HG03280 (cell line): ENCODE measurements around the gene PARD6G.

Experiments
- ATAC-seq: cut with Tn5 transposase; IDR thresholded peaks from one replicate; pipeline ENCODE4 v1.9.1; 2021; ENCODE audit warnings: mild to moderate bottlenecking, moderate library complexity; ENCODE audit not compliant: unreplicated experiment

PARD6G gene

DNA sequence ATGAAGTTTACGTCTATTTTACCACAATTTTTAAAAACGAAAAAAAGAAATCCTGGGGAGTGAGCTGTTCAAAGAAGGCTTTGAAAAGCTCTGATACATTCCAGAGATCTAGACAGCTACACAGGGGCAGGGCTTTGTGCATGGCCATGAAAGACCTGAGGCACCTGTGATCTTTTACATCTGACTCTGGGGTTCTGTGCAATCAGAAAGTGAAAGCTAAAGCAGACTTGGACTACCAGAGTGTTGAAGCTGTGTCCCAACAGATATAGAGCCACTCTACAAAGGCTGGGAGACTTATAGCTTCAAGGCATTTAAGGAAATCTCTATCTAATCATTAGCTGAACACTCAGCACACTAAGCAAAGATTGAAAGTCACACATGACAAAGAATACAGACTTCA, 34.1 kb downstream of the PARD6G start:
- ATAC-seq = peak; percentile 53

DNA sequence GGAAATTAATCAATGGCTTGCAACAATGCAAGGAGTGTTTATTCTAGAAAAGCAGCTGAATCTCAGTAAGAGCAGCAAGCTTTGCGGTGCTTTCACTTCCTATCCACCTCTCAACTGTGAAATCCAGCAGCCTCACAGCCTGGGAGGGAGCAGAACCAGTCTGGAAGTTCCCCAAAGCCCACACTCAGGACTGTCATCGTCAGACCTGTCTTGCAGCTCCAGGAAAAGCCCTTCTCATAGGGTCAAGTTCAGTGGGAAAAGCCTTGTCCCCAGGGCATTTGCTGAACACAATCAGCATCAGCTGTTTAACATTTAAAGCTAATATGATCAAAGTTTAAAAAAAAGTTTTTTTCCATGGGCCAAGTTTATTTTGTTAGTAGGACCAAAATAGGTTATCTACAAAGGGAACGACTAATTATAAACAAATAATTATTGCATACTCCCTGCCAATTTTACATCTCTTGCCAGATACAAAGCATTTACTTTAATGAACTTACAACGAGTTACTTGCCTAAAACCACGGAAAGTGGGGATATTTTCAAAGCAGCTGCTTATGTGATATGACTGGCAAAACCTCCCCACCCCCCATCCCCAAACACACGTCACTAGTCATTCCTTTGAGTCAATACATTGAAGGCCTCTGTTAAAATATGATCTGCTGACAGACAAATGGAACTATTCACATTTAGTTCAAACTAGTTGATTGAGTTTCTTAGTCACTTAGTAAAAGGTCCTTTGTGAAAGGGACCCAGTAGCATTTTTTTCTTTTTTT, 36.8 kb downstream of the PARD6G start:
- ATAC-seq = no peak

DNA sequence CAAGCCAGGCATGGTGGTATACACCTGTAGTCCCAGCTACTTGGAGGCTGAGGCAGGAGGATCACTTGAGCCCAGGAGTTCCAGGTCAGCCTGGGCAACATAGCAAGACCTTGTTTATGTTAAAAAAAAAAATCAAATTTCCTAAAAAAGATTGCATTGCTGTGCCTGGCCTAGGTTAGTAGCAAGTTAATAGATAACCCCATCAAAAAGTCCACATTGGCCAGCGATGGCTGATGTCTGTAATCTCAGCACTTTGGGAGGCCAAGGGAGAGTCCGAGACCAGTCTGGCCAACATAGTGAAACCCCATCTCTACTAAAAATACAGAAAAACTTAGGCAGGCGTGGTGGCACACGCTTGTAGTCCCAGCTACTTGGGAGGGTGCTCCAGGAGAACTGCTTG, 38.7 kb downstream of the PARD6G start:
- ATAC-seq = no peak

DNA sequence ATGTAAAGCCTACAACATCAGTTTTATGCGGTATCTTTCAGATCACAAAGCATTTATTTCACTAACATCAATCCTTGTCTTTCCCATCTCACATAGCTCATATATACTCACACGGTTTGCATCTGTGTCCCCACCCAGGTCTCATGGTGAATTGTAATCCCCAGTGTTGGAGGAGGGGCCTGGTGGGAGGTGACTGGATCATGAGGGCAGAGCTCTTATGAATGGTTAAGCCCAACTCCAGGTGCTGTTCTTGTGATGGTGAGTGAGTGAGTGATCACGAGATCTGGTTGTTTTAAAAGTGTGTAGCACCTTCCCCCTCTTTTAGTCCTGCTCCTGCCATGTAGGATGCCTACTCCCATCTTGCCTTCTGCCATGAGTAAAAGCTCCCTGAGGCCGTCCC, 42.0 kb downstream of the PARD6G start:
- ATAC-seq = no peak

DNA sequence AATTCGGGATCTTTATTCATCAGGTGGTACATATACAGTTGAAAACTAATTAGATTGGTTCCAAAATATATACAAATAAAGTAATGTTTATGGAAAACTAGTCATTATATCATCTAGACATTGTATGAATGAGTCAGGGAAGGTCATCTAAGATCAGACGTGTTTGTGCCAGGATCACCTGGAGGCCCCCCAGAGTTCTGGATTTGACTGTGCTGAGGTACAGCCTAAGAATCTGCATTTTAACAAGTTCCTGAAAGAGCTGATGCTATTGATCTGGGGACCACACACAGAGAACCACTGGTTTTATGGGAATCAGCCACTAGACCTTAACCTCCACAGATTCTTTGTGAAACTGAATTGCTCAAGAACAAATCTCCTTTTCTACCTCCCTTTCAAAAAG, 43.2 kb downstream of the PARD6G start:
- no peak for ATAC-seq

DNA sequence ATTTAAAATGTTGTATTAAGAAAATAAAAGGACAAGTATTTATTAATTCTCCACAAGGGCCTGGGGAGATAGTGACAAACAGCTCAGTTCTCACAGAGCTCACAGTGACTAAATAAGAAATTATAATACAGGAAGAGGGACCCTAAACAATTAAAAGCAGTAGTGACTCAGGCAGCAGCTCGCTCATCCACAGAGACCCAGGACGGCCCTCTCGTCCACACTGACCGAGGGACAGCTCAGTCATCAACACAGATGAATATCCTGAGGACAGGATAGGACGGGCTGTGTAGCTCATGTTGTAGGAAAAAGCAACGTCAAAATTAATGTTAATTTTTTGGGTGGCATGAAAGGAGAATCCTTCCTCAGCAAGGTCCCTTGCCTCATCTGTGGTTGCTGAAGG, 44.1 kb downstream of the PARD6G start:
- no peak for ATAC-seq

DNA sequence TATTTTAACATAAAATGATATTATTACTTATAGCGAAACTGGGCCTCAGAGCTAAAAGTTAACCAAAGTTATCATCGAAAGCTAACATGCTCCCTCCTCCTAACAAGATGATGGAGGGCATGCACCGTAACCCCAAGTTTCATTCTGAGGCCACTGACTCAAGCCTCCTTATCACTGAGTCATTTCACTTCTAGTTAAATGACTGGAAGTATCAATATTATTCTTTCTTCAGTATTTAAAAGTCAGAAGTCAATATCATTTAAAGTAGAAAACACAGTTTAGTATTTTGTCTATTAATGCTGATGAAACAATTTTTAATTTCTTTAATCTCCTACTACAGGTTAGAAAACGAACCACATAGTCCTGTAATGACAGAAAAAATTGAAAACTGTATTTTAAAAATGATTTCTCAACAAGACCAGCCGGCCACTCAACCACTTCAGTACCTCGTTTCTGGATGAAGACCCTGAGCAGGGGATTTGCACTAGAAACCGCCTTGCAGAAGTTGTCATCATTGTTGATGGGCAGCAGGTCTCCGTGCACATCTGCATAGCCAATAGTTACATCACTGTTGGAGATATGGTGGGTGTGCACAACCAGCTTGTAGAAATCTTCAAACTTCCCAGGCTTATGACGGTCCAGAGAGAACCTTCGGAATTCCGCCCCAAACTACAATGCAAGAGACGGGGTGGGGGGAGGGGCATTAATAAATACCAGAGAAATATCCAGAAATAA, 44.9 kb downstream of the PARD6G start:
- peak; percentile 88 for ATAC-seq

DNA sequence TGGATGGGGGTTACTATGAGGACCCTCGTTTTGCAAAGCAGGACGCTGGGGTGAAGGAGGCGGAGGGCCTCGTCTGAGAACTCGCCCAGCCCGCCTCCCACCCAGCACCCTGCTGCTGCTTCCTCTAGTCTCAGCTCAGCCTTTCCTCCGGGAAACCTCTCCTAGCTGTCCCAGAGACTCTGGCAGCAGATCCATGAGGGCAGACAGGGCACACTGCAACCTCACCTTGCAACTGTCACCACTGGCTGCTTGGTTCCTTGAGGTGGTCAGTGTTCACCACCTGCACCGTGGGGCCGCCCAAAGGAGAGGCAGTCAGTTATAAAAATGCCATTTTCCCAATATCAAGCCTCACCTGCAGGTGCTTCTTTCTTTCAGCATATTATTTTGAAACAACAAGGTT, 45.6 kb downstream of the PARD6G start:
- ATAC-seq = no peak

DNA sequence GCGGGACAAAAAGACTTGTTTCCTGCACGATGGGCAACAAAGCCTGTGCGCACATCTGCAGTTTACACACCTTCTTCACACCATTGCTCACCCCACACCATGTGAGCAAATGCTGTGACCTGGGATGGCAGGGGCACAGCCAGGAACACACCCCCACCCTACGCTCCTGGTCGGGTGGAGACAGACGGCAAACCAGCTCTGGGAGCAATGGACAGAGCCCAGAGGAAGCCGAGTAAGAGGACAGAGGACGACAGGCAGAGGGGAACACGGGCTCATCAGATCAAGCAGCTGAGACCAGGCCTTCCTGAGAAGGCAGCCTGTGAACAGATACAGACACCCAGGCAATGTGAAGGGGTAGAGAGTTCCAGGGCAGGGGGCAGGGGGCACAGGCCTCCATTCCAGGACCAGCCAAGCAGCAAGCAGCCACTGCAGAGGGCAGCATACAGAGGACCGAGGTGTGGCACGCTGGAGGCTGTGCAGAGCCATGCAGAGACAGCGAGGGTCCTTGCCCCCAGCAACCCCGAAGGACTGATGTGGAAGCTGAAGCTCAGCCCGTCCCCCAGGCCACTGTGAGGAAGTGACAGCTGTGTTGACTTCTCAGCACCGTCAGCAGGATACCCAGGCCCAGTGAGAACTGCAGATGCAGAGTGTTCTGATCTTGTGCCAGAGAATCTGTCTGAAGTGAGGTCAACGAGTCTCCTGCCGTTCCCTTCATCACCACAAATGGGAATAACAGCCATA, 46.2 kb downstream of the PARD6G start:
- ATAC-seq = no peak

DNA sequence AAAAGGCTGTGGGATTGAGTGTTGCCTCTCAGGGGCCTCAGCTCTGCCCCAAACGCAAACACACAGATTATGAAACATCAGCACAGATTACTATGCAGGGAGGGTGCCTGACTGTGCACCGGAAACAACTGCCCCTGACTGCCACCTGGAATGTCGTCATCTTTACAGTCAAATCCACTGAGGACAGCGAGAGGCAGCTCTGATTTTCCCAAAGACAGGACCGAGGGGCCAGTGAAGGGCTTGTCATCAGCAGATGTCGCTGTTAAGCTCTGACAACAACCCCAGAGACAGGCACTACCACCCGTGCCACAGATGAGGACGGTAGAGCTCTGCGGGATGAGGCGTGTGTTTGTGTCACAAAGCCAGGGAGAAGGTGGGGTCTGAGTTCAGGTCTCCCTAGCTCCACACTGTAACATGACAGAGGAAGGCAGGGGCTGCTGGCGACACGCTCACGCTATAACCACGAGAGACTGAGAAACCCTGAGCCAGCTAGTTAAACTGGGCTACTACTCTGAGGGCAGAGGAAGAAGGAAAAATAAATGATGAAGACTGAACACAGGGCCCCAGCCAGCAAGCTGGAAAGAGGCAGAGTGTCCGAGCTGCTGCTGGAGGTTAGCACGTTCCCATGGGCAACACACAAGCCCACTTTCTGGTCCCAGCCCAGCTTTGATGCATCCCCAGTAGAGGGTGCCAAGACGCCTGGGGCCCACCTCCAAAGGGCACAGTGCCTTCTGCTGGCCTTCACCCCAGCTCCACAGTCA, 47.0 kb downstream of the PARD6G start:
- ATAC-seq = no peak

DNA sequence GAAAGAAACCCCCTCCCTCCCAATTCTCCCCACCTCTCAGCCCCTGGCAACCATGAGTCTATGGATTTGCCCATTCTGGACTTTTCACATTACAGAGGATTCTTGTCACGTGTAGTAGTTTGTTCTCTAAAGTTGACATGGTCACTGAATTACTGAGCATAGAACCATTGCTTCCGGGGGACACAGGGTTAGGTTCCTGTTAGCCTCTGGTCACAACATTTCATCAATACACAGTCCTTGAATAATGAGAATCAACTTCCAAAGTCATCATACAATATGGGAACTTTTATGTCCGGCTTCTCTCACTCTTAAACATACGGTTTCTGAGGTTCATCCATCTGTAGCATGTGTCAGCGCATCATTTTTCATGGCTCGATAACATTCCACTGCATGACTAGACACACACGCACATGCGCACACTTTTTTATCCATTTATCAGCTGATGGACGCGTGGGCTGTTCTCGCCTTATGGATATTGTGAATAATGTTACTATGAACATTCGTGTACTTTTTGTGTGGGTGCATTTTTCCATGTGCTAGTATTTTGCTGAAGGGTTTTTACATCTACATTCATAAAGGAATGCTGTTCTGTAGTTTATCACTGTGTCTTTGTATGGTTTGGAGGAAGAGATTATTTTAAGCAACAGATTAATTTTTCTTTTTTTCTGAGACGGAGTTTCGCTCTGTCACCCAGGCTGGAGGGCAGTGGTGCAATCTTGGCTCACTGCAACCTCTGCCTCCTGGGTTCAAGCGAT, 48.1 kb downstream of the PARD6G start:
- no peak for ATAC-seq

DNA sequence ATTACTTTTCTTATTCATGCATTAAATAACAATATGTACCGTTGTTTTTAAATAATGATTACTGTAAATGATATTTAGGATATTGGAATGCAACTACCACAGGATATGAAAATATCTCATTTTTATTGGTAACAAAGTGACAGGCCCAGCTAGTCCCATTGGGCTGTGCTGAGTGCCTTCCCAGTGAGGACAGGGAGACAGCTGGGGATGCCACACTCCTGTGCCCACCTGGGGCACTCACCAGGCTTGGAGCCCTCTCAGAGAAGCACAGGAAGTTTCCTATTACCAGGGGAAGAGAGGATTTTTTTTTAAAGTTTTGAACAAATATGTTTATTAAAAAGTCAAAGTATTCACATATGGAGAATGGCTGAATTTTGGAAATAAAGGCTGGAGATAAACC, 48.9 kb downstream of the PARD6G start:
- ATAC-seq = no peak

DNA sequence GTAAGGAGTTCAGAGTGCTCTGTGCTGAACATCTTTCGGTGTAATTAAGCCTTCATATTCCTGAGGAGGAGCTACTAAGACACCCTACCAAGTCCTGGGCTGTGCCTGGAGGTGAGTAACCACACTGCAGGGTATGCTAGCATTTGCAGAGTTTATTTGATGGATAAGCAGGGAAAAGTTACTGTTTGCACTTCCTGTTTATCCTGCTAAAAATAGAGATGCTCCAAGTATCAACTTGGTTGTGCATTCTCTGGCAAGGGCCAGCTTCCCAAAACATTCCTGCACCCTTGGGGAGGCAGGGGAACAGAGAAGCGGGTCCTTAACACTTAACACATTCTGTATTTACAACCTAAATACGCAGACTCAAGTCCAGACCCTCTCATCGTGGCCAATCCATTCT, 49.8 kb downstream of the PARD6G start:
- no peak for ATAC-seq

DNA sequence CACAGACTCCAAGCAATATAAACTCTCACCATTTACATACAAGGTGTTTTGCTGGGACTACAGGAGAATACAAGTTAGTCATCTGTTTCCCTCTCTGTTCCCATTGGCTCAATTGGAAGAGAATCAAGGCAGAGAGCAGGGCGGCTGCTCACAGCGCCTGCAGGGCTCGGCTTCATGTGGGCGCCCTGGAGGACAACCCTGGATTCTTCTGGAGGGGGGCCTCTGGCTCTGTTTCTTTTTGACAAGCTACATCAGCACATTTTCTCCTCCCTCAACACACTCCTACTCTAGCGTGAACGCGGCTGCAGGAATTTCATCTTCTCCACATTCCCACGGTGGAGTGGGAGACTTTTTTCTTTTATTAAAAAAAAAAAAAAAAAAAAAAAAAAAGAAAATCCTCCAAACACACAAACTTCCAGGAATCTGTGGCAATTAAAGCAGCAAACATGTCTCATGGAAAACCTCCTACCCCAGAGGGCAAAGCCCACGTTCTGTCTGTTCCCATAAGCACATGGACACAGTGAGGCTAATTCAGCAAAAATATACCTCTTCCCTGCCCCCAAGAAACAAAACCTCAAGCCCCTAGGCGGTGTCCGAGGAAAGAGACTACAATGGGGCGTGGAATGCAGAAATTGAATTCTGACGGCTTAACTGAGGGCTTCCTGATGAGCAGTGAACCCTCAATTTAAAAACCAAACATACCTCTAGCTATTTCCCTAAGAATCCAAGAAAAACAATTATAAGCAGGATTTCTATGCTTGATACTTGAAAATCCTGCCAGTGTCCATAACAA, 50.6 kb downstream of the PARD6G start:
- no peak for ATAC-seq

DNA sequence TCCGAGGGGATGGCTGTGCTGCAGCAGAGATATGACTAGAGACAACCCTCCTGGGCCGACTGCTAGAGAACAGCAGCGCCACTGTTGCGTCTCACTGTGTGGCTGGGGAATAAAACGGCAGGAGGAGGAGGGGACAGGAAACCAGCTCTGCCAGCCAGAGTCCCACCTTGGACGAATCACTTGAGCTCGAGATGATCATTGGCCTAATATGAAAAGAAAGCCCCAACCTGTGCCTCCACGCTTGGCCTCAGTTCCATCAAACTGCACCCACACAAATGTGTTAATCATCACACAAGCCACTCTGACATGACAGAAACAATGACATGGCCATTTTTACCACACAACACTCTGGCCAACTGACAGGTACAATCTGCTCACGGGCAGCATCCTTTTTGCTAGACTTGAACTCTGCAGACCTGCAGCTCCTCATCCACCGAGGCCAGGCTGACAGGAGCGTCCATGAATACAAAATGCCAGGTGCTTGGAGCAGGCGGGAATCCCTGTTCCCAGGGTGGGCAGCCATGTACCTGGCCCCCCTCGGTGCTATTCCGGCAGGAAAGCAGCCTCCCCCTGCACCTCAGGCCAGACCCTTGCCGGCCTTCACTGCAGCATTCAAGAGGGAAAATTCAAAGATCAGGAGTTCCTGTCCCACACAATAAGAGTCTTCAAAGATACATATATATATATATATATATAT, 52.3 kb downstream of the PARD6G start:
- no peak for ATAC-seq

DNA sequence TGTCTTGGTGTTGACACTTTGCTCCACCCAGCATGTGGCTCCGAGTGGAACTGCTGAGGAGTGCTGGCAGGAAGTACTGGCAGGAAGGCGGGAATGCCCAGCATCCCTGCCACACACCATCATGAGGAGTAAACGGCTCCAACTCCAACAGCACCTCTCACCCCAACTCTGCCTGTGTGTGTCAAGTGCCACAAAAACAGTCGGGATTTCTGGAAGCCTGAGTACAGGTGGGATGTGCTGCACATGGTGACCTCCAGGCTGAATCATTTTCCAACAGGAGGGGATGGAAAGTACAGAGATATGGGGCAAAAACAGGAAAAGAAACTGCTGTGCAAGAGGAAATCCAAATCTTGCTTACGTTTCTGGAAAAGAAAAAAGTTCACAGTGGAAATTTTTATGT, 53.6 kb downstream of the PARD6G start:
- no peak for ATAC-seq

DNA sequence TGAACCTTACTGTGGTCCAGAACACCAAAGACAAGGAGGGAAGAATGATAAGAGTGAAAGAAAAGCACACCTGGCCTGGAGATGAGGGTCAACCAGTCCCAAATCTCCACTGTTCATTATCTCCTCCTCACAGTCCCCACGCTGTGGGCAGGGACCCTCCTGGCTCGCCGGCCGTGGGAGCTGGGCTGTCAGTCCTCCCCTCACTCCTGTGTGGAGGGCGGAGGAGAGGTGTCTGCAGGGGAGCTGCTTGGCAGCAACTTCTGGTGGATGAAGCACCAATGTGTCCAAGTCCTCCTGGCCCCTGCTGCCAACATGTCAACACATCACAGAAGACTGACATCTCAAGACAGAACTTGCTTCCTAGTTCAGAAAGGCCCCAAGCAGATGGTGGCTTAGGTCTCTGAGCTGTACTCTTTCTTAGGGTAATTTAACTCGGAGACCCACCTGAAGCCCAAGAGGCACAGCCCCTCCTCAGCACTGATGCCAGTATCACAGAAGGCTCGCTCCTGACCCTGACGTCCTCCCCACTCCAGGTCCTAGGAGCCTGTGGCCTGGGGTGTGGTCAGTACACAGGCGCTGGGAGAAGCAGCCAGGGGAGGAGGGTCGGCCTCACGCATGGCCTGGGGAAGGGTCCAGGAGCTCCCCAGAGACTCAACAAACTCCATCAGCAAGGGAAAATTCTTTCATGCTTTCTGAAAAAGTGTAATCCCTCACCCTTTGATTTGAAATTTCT, 54.5 kb downstream of the PARD6G start:
- ATAC-seq = no peak

DNA sequence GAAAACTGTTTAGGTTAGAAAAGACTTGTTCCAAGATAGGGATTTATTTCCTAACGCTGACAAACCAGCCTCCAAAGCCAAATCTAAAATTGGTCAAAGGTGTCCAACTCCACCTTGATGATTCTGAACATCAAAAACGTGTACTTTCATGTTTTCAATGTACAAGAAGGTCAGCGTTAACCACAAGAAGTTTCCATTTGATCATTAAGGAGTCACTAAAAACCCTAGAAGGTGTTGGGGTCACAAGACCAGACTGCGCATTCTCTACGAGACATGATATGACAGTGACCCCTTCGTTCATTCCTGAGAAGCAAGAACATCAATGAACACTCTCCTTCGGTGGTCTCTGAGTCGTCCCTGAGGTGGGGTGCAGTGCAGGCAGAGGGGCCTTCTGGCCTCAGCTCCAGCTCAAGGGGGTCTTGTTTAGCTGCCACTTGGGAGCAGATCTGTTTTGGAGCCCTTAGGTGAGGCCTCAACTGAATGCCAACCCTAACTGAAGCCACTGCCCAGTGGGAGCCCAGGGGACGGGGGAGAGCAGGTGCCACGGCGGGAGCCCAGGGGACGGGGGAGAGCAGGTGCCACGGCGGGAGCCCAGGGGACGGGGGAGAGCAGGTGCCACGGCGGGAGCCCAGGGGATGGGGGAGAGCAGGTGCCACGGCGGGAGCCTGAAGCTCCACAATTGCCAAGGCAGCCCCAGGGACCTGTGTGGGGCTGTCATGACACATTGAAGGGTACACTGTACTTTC, 55.2 kb downstream of the PARD6G start:
- no peak for ATAC-seq
